Karpas-422 (cell line): ENCODE data around the gene SLC2A13. TPM values are rescaled to one million over a fixed set of nuclear protein-coding genes. Genes with fewer than 3 reads are reported as not detected.
"Not testable (repeated sequence)": the region's sequence is repeated elsewhere in the genome, so short reads cannot be mapped to it uniquely, and the experiment has no call there.

Experiments used
- DNase-seq: peaks from one replicate; pipeline ENCODE4 v3.0.0-alpha.2; 2015
- H2AFZ ChIP-seq: fragments of 200-600 bp; sonication (generic); 2 replicates; pipeline ENCODE4 v1.6.1; 2014; ENCODE audit warnings: antibody characterized with exemption, low read length, mixed read lengths
- H3K27ac ChIP-seq: fragments of 200-600 bp; sonication (generic); 2 replicates; pipeline ENCODE4 v1.5.1; 2014; ENCODE audit warnings: mild to moderate bottlenecking, low read length, moderate library complexity
- H3K27me3 ChIP-seq: fragments of 200-600 bp; sonication (generic); 2 replicates; pipeline ENCODE4 v1.6.1; 2014; ENCODE audit warnings: low read length, mixed read lengths
- H3K36me3 ChIP-seq: fragments of 200-600 bp; sonication (generic); 2 replicates; pipeline ENCODE4 v1.6.1; 2014; ENCODE audit warnings: low read length, mixed read lengths; ENCODE audit not compliant: insufficient read depth
- H3K4me1 ChIP-seq: fragments of 200-600 bp; sonication (generic); 2 replicates; pipeline ENCODE4 v1.6.1; 2014; ENCODE audit warnings: mild to moderate bottlenecking, low read length, mixed read lengths
- H3K4me2 ChIP-seq: fragments of 200-600 bp; sonication (generic); 2 replicates; pipeline ENCODE4 v1.6.1; 2014; ENCODE audit warnings: low read length, low read depth, mild to moderate bottlenecking; ENCODE audit not compliant: poor library complexity, severe bottlenecking
- H3K4me3 ChIP-seq: fragments of 200-600 bp; sonication (generic); 2 replicates; pipeline ENCODE4 v1.5.1; 2014; ENCODE audit warnings: mild to moderate bottlenecking, antibody characterized with exemption, low read length, mixed read lengths
- H3K79me2 ChIP-seq: fragments of 200-600 bp; sonication (generic); 2 replicates; pipeline ENCODE4 v1.6.1; 2014; ENCODE audit warnings: mild to moderate bottlenecking, low read length, mixed read lengths
- H3K9ac ChIP-seq: fragments of 200-600 bp; sonication (generic); 2 replicates; pipeline ENCODE4 v1.6.0; 2014; ENCODE audit warnings: low read length
- H3K9me2 ChIP-seq: fragments of 200-600 bp; sonication (generic), shearing (Covaris generic); replicated peaks from 2 replicates; pipeline ENCODE4 v1.6.0; 2014; ENCODE audit warnings: mild to moderate bottlenecking, low read length, moderate library complexity; ENCODE audit not compliant: insufficient read depth
- H3K9me3 ChIP-seq: fragments of 300-700, 200-600 bp; sonication (generic); 2 replicates; pipeline ENCODE4 v1.6.1; 2014; ENCODE audit warnings: low read length, mixed read lengths
- H4K20me1 ChIP-seq: fragments of 200-600 bp; sonication (generic); 2 replicates; pipeline ENCODE4 v1.6.1; 2014; ENCODE audit warnings: mild to moderate bottlenecking, antibody characterized with exemption, low read length, low read depth; ENCODE audit not compliant: insufficient read depth
- total RNA-seq: library from RNA; depleted of rRNA; stranded (reverse); fragments of >200 nt; shearing (Covaris generic); gene quantifications from 2 replicates; pipeline ENCODE4 v1.2.3, GENCODE V29; 2014; ENCODE audit warnings: low replicate concordance

Gene SLC2A13
- total RNA-seq, 1 experiment from 2014 or later, result 0.89 TPM

- Histone ChIP-seq H3K4me2 (no peak overlapping the region), H3K4me1 (no peaks in the 10 kb centered on the region), H3K9me2 (no peaks in the 10 kb centered on the region), H4K20me1 (no peaks in the 10 kb centered on the region), H3K27me3 (no peaks in the 10 kb centered on the region), H3K27ac (no peak overlapping the region), H3K36me3 (no peaks in the 10 kb centered on the region), H3K9me3 (no peaks in the 10 kb centered on the region), H3K79me2 (no peaks in the 10 kb centered on the region), H2AFZ (no peak overlapping the region), H3K9ac (no peak overlapping the region), H3K4me3 (no peak overlapping the region)
- DNase-seq, result no peak
These were observed 306.9 kb downstream of the SLC2A13 start for GRCh38 chr12:39798977-39799376.

- no peaks in the 10 kb centered on the region for H4K20me1 ChIP-seq
- H3K27me3 ChIP-seq, result no peaks in the 10 kb centered on the region
- H3K9me3 ChIP-seq, result no peaks in the 10 kb centered on the region
- no peaks in the 10 kb centered on the region for H3K9me2 ChIP-seq
- no peak overlapping the region for H3K4me2 ChIP-seq
- no peaks in the 10 kb centered on the region for H3K36me3 ChIP-seq
- no peaks in the 10 kb centered on the region for H3K79me2 ChIP-seq
- no peaks in the 10 kb centered on the region for H3K4me1 ChIP-seq
- no peak overlapping the region for H3K9ac ChIP-seq
- H2AFZ ChIP-seq, result no peak overlapping the region
- no peak for DNase-seq
- no peak overlapping the region for H3K27ac ChIP-seq
- no peak overlapping the region for H3K4me3 ChIP-seq
These were observed 307.5 kb downstream of the SLC2A13 start for GRCh38 chr12:39798429-39798828.

GRCh38 chr12:39795481-39795880 is 310.4 kb downstream of the SLC2A13 start:
- Histone ChIP-seq H4K20me1 (no peaks in the 10 kb centered on the region), H3K4me2 (no peak overlapping the region), H3K27me3 (no peaks in the 10 kb centered on the region), H3K36me3 (no peaks in the 10 kb centered on the region), H3K9me2 (no peaks in the 10 kb centered on the region), H2AFZ (no peak overlapping the region), H3K79me2 (no peaks in the 10 kb centered on the region), H3K4me1 (no peaks in the 10 kb centered on the region), H3K9ac (no peak overlapping the region), H3K27ac (no peak overlapping the region), H3K9me3 (no peaks in the 10 kb centered on the region), H3K4me3 (no peak overlapping the region)
- DNase-seq, result no peak

- no peak overlapping the region for H2AFZ ChIP-seq
- H3K4me3 ChIP-seq, result no peak overlapping the region
- peaks cover 4% of the 10 kb centered on the region; the same call in 1 of the 2 replicates for H3K9me3 ChIP-seq
- no peak overlapping the region for H3K9ac ChIP-seq
- no peaks in the 10 kb centered on the region for H3K79me2 ChIP-seq
- no peaks in the 10 kb centered on the region for H3K27me3 ChIP-seq
- no peaks in the 10 kb centered on the region for H3K4me1 ChIP-seq
- H4K20me1 ChIP-seq, result no peaks in the 10 kb centered on the region
- H3K36me3 ChIP-seq, result no peaks in the 10 kb centered on the region
- no peak overlapping the region for H3K4me2 ChIP-seq
- no peak overlapping the region for H3K27ac ChIP-seq
- H3K9me2 ChIP-seq, result no peaks in the 10 kb centered on the region
- DNase-seq, result no peak
These were observed 312.9 kb downstream of the SLC2A13 start for GRCh38 chr12:39792938-39793337.

- no peaks in the 10 kb centered on the region for H3K9me2 ChIP-seq
- H3K36me3 ChIP-seq, result no peaks in the 10 kb centered on the region
- no peaks in the 10 kb centered on the region for H4K20me1 ChIP-seq
- H3K4me1 ChIP-seq, result no peaks in the 10 kb centered on the region
- no peak overlapping the region for H2AFZ ChIP-seq
- H3K79me2 ChIP-seq, result no peaks in the 10 kb centered on the region
- no peak overlapping the region for H3K4me2 ChIP-seq
- no peaks in the 10 kb centered on the region for H3K27me3 ChIP-seq
- H3K4me3 ChIP-seq, result no peak overlapping the region
- H3K9me3 ChIP-seq, result peaks cover 4% of the 10 kb centered on the region; the same call in 1 of the 2 replicates
- DNase-seq, result no peak
- H3K27ac ChIP-seq, result no peak overlapping the region
- no peak overlapping the region for H3K9ac ChIP-seq
These were observed 317.6 kb downstream of the SLC2A13 start for GRCh38 chr12:39788239-39788638.

- H3K9me3 ChIP-seq, H3K9me2 ChIP-seq, H3K36me3 ChIP-seq, H3K9ac ChIP-seq, H3K27me3 ChIP-seq, H3K4me2 ChIP-seq, H4K20me1 ChIP-seq, H2AFZ ChIP-seq, H3K79me2 ChIP-seq, H3K27ac ChIP-seq, DNase-seq, H3K4me3 ChIP-seq, H3K4me1 ChIP-seq: not testable (repeated sequence)
These were observed 320.1 kb downstream of the SLC2A13 start for GRCh38 chr12:39785814-39786213.

GRCh38 chr12:39782026-39782545 is 323.8 kb downstream of the SLC2A13 start:
- no peak overlapping the region for H3K27ac ChIP-seq
- H4K20me1 ChIP-seq, result no peaks in the 10 kb centered on the region
- no peak overlapping the region for H3K4me3 ChIP-seq
- H2AFZ ChIP-seq, result no peak overlapping the region
- no peaks in the 10 kb centered on the region for H3K36me3 ChIP-seq
- H3K9ac ChIP-seq, result no peak overlapping the region
- H3K4me1 ChIP-seq, result no peaks in the 10 kb centered on the region
- DNase-seq, result no peak
- H3K9me2 ChIP-seq, result no peaks in the 10 kb centered on the region; the same call in 1 of the 2 replicates
- no peak overlapping the region for H3K4me2 ChIP-seq
- no peaks in the 10 kb centered on the region for H3K79me2 ChIP-seq
- H3K27me3 ChIP-seq, result no peaks in the 10 kb centered on the region
- H3K9me3 ChIP-seq, result no peaks in the 10 kb centered on the region

- Histone ChIP-seq H3K4me2 (no peak overlapping the region), H3K4me3 (no peak overlapping the region)
These were observed 324.9 kb downstream of the SLC2A13 start for GRCh38 chr12:39780913-39781446.

More at GRCh38 chr12:39780913-39781446, 324.9 kb downstream of the SLC2A13 start:
- Histone ChIP-seq H3K9me2 (no peaks in the 10 kb centered on the region; the same call in 1 of the 2 replicates), H3K79me2 (no peaks in the 10 kb centered on the region), H3K36me3 (no peaks in the 10 kb centered on the region), H3K27me3 (no peaks in the 10 kb centered on the region), H3K9ac (no peak overlapping the region), H3K4me1 (no peaks in the 10 kb centered on the region), H2AFZ (no peak overlapping the region), H3K27ac (no peak overlapping the region), H3K9me3 (no peaks in the 10 kb centered on the region), H4K20me1 (no peaks in the 10 kb centered on the region)
- DNase-seq, result no peak
